HepG2 (cell line): ENCODE measurements around the gene EGLN2. TPM values are rescaled to one million over a fixed set of nuclear protein-coding genes. Genes with fewer than 3 reads are reported as not detected.

Source experiments
- FOXK2 ChIP-seq: fragments of 450-650 bp; IDR thresholded peaks from 2 replicates; pipeline ENCODE4 v1.6.1; 2016
- MTA3 ChIP-seq: sonication (generic); formaldehyde crosslinking; IDR thresholded peaks from 2 replicates; pipeline ENCODE4 v1.4.0; 2020; ENCODE audit warnings: missing genetic modification reagents
- PHB2 ChIP-seq: fragments of 450-650 bp; IDR thresholded peaks from 2 replicates; pipeline ENCODE4 v1.6.1; 2018; ENCODE audit not compliant: partially characterized antibody
- RAD51 ChIP-seq: fragments of 450-650 bp; IDR thresholded peaks from 2 replicates; pipeline ENCODE4 v1.6.1; 2016; ENCODE audit warnings: borderline replicate concordance
- XRCC5 ChIP-seq: fragments of 200-400 bp; formaldehyde crosslinking; optimal IDR thresholded peaks from 2 replicates; pipeline ENCODE3; 2017; ENCODE audit warnings: mild to moderate bottlenecking, low read length
- ZNF234 ChIP-seq: sonication (generic); formaldehyde crosslinking; conservative IDR thresholded peaks from 2 replicates; pipeline ENCODE4 v1.5.1; 2020; ENCODE audit warnings: mild to moderate bottlenecking, missing genetic modification reagents
- ZNF556 ChIP-seq: sonication (generic); formaldehyde crosslinking; IDR thresholded peaks from 2 replicates; pipeline ENCODE4 v1.4.0; 2020; ENCODE audit warnings: mild to moderate bottlenecking, missing genetic modification reagents, borderline replicate concordance
- ZNF557 ChIP-seq: sonication (generic); formaldehyde crosslinking; IDR thresholded peaks from 2 replicates; pipeline ENCODE4 v1.4.0; 2020; ENCODE audit warnings: missing genetic modification reagents
- ZNF609 ChIP-seq: sonication (generic); formaldehyde crosslinking; IDR thresholded peaks from 2 replicates; pipeline ENCODE4 v1.4.0; 2020; ENCODE audit warnings: mild to moderate bottlenecking, missing genetic modification reagents, borderline replicate concordance
- ZNF687 ChIP-seq: sonication (generic); formaldehyde crosslinking; IDR thresholded peaks from 2 replicates; pipeline ENCODE4 v1.5.1; 2020; ENCODE audit warnings: mild to moderate bottlenecking, missing genetic modification reagents, moderate library complexity
- ZNF704 ChIP-seq: sonication (generic); formaldehyde crosslinking; IDR thresholded peaks from 2 replicates; pipeline ENCODE4 v1.8.1; 2023; ENCODE audit warnings: mild to moderate bottlenecking, inconsistent platforms, moderate library complexity, missing genetic modification reagents, borderline replicate concordance
- ZNF709 ChIP-seq: sonication (generic); formaldehyde crosslinking; IDR thresholded peaks from 2 replicates; pipeline ENCODE4 v1.5.0; 2020; ENCODE audit warnings: mild to moderate bottlenecking, missing genetic modification reagents
- ZNF737 ChIP-seq: sonication (generic); formaldehyde crosslinking; IDR thresholded peaks from 2 replicates; pipeline ENCODE4 v1.5.0; 2020; ENCODE audit warnings: missing genetic modification reagents, mild to moderate bottlenecking, borderline replicate concordance
- polyA plus RNA-seq, 8 experiments: library from polyadenylated mRNA; depleted of rRNA in 3 of 8; stranded (reverse) in 7 of 8; unstranded in 1 of 8; fragments of >200 nt; fragmentation: Illumina TruSeq in 4 of 8; extraction: Trizol in 4 of 8; gene quantifications; 2 replicates each; pipeline versions ENCODE4 v1.2.1 to v1.2.3, GENCODE V29; 2011 to 2016; ENCODE audit warnings: low read depth in 4 of 8, missing spikeins in 1 of 8, mixed read lengths in 1 of 8; ENCODE audit not compliant: insufficient read depth in 1 of 8
- total RNA-seq, 5 experiments: library from RNA; depleted of rRNA; stranded (reverse); fragments of >200 nt; fragmentation: Illumina TruSeq; extraction: Trizol; gene quantifications; 2 replicates each; pipeline ENCODE4 v1.2.3, GENCODE V29; 2016; ENCODE audit warnings: low read depth in 1 of 5
- TF ChIP-seq, protein P1 (sequence below): sonication (generic); formaldehyde crosslinking; IDR thresholded peaks from 2 replicates; pipeline ENCODE4 v1.4.0; 2020; ENCODE audit warnings: missing genetic modification reagents
- TF ChIP-seq, protein P2 (sequence below): sonication (generic); formaldehyde crosslinking; IDR thresholded peaks from 2 replicates; pipeline ENCODE4 v1.8.0; 2022; ENCODE audit warnings: mild to moderate bottlenecking, missing genetic modification reagents, borderline replicate concordance
- TF ChIP-seq, protein P3 (sequence below): IDR thresholded peaks from 2 replicates; pipeline ENCODE4 v1.6.1; 2016

EGLN2 gene
- total and polyA plus RNA-seq, 2 of the 13 experiments (the other 11 are each of a cell fraction or from before 2014, with no cell fraction given): 16.5 to 40.8 TPM

GRCh38 chr19:40797963-40798682 is 868 bp upstream of the EGLN2 start (continued):
- TF ChIP-seq ZNF609 (CRISPR knock-in tag): no peak
- 0 out of 2 replicates have a peak, but pooled peaks have one; percentile 20 for TF ChIP-seq ZNF556
- peak; percentile 55 for TF ChIP-seq XRCC5
- TF ChIP-seq ZNF704 (CRISPR knock-in tag): no peak
- TF ChIP-seq, protein P1, sequence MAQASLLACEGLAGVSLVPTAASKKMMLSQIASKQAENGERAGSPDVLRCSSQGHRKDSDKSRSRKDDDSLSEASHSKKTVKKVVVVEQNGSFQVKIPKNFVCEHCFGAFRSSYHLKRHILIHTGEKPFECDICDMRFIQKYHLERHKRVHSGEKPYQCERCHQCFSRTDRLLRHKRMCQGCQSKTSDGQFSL (CRISPR knock-in tag): no peak
- TF ChIP-seq ZNF687 (CRISPR knock-in tag): peak; percentile 98
- no peak for TF ChIP-seq FOXK2
- TF ChIP-seq MTA3 (CRISPR knock-in tag): no peak
- TF ChIP-seq RAD51: no peak
- TF ChIP-seq, protein P2, sequence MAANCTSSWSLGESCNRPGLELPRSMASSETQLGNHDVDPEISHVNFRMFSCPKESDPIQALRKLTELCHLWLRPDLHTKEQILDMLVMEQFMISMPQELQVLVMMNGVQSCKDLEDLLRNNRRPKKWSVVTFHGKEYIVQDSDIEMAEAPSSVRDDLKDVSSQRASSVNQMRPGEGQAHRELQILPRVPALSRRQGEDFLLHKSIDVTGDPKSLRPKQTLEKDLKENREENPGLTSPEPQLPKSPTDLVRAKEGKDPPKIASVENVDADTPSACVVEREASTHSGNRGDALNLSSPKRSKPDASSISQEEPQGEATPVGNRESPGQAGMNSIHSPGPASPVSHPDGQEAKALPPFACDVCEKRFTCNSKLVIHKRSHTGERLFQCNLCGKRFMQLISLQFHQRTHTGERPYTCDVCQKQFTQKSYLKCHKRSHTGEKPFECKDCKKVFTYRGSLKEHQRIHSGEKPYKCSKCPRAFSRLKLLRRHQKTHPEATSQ (CRISPR knock-in tag): 0 out of 2 replicates have a peak, but pooled peaks have one; percentile 41
- TF ChIP-seq ZNF737 (CRISPR knock-in tag): no peak
- TF ChIP-seq ZNF709 (CRISPR knock-in tag): peak; percentile 22; the same call in 1 of the 2 replicates
- TF ChIP-seq ZNF557: peak; percentile 75; the same call in 1 of the 2 replicates
- no peak for TF ChIP-seq PHB2
- TF ChIP-seq, protein P3, sequence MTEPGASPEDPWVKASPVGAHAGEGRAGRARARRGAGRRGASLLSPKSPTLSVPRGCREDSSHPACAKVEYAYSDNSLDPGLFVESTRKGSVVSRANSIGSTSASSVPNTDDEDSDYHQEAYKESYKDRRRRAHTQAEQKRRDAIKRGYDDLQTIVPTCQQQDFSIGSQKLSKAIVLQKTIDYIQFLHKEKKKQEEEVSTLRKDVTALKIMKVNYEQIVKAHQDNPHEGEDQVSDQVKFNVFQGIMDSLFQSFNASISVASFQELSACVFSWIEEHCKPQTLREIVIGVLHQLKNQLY (CRISPR knock-in tag): peak; percentile 45; the same call in 1 of the 2 replicates
- TF ChIP-seq ZNF234 (CRISPR knock-in tag): no peak
